OCI-LY3 (cell line): ENCODE measurements around the gene RERE.

ENCODE experiments used
- H2AFZ ChIP-seq: fragments of 200-600, 300-600 bp; shearing (Covaris generic); 2 replicates; pipeline ENCODE4 v1.6.0; 2014; ENCODE audit warnings: antibody characterized with exemption, low read depth, low read length
- H3K27ac ChIP-seq: fragments of 200-600, 300-600 bp; sonication (generic); 2 replicates; pipeline ENCODE4 v1.5.1; 2014; ENCODE audit warnings: mild to moderate bottlenecking, low read length, moderate library complexity, mixed read lengths
- H3K27me3 ChIP-seq: fragments of 200-600, 300-600 bp; sonication (generic); 2 replicates; pipeline ENCODE4 v1.6.1; 2014; ENCODE audit warnings: low read depth, low read length, mixed read lengths
- H3K36me3 ChIP-seq: fragments of 200-600, 300-600 bp; sonication (generic); replicated peaks from 2 replicates; pipeline ENCODE3; 2014; ENCODE audit warnings: low read depth, low read length, mixed read lengths
- H3K4me1 ChIP-seq: fragments of 300-600, 200-600 bp; sonication (generic); 2 replicates; pipeline ENCODE4 v1.6.1; 2014; ENCODE audit warnings: low read length, mixed read lengths
- H3K4me2 ChIP-seq: fragments of 200-600, 300-600 bp; sonication (generic); 2 replicates; pipeline ENCODE4 v1.6.1; 2014; ENCODE audit warnings: low read length, mixed read lengths
- H3K4me3 ChIP-seq: fragments of 300-600, 200-600 bp; sonication (generic); 2 replicates; pipeline ENCODE4 v1.5.1; 2014; ENCODE audit warnings: antibody characterized with exemption, mild to moderate bottlenecking, low read length, moderate library complexity
- H3K79me2 ChIP-seq: fragments of 300-600, 200-600 bp; shearing (Covaris generic); 2 replicates; pipeline ENCODE4 v1.6.1; 2014; ENCODE audit warnings: mild to moderate bottlenecking, low read length, mixed read lengths
- H3K9ac ChIP-seq: fragments of 300-600, 200-600 bp; shearing (Covaris generic); 2 replicates; pipeline ENCODE4 v1.6.0; 2014; ENCODE audit warnings: mild to moderate bottlenecking, low read length, moderate library complexity
- H3K9me3 ChIP-seq: fragments of 200-600, 300-600 bp; shearing (Covaris generic); 2 replicates; pipeline ENCODE4 v1.6.1; 2014; ENCODE audit warnings: low read length, mixed read lengths; ENCODE audit not compliant: insufficient read depth
- H4K20me1 ChIP-seq: fragments of 200-600, 300-600 bp; sonication (generic); 2 replicates; pipeline ENCODE4 v1.6.1; 2016; ENCODE audit warnings: low read length, mixed read lengths; ENCODE audit not compliant: insufficient read depth
- CTCF ChIP-seq: fragments of 200-600, 300-600 bp; sonication (generic); IDR thresholded peaks from 2 replicates; pipeline ENCODE4 v1.5.1; 2014; ENCODE audit warnings: antibody characterized with exemption, low read length, low read depth
- EZH2phosphoT487 ChIP-seq: fragments of 200-600 bp; shearing (Covaris generic); IDR thresholded peaks from 2 replicates; pipeline ENCODE4 v1.6.1; 2018; ENCODE audit warnings: antibody characterized with exemption, mixed run types, low read depth

Gene RERE

GRCh38 chr1:8552820-8553397 is 264.5 kb downstream of the RERE start:
- H3K36me3 ChIP-seq = no peaks in the 10 kb centered on the region
- TF ChIP-seq CTCF = no peak
- H4K20me1 ChIP-seq = no peaks in the 10 kb centered on the region; the same call in 1 of the 2 replicates
- no peak overlapping the region for H2AFZ ChIP-seq
- no peak overlapping the region for H3K4me3 ChIP-seq
- H3K27me3 ChIP-seq = no peaks in the 10 kb centered on the region
- H3K4me1 ChIP-seq = peaks cover 11% of the 10 kb centered on the region
- no peak overlapping the region for H3K4me2 ChIP-seq
- H3K9ac ChIP-seq = no peak overlapping the region
- no peak overlapping the region for H3K27ac ChIP-seq
- 0 out of 2 replicates have a peak, but pooled peaks cover 3% of the 10 kb centered on the region for H3K79me2 ChIP-seq
- no peaks in the 10 kb centered on the region for H3K9me3 ChIP-seq

GRCh38 chr1:8551613-8552489 is 265.6 kb downstream of the RERE start:
- Histone ChIP-seq H3K27me3 (no peaks in the 10 kb centered on the region), H4K20me1 (no peaks in the 10 kb centered on the region; the same call in 1 of the 2 replicates), H3K4me3 (no peak overlapping the region), H3K4me1 (peaks cover 11% of the 10 kb centered on the region), H3K36me3 (no peaks in the 10 kb centered on the region), H2AFZ (no peak overlapping the region), H3K79me2 (0 out of 2 replicates have a peak, but pooled peaks cover 3% of the 10 kb centered on the region), H3K27ac (no peak overlapping the region), H3K9me3 (no peaks in the 10 kb centered on the region), H3K9ac (no peak overlapping the region), H3K4me2 (no peak overlapping the region)
- no peak for TF ChIP-seq CTCF
- TF ChIP-seq EZH2phosphoT487 = no peak

- H3K4me2 ChIP-seq = no peak overlapping the region
- 0 out of 2 replicates have a peak, but pooled peaks cover 3% of the 10 kb centered on the region for H3K79me2 ChIP-seq
- H3K27ac ChIP-seq = no peak overlapping the region
- H3K4me1 ChIP-seq = peaks cover 11% of the 10 kb centered on the region
- H2AFZ ChIP-seq = no peak overlapping the region
- H3K9me3 ChIP-seq = no peaks in the 10 kb centered on the region
- H3K9ac ChIP-seq = no peak overlapping the region
- no peak overlapping the region for H3K4me3 ChIP-seq
- H3K36me3 ChIP-seq = no peaks in the 10 kb centered on the region
- no peaks in the 10 kb centered on the region; the same call in 1 of the 2 replicates for H4K20me1 ChIP-seq
- TF ChIP-seq EZH2phosphoT487 (no peak), CTCF (no peak)
- H3K27me3 ChIP-seq = no peaks in the 10 kb centered on the region
These were observed 266.4 kb downstream of the RERE start for GRCh38 chr1:8551057-8551456.

GRCh38 chr1:8547791-8548190 is 269.6 kb downstream of the RERE start:
- no peaks in the 10 kb centered on the region for H3K27me3 ChIP-seq
- H2AFZ ChIP-seq = no peak overlapping the region
- H3K27ac ChIP-seq = no peak overlapping the region
- no peak for TF ChIP-seq CTCF
- TF ChIP-seq EZH2phosphoT487 = no peak
- H3K36me3 ChIP-seq = peaks cover 5% of the 10 kb centered on the region
- no peaks in the 10 kb centered on the region for H3K9me3 ChIP-seq
- no peak overlapping the region for H3K4me2 ChIP-seq
- no peak overlapping the region for H3K4me3 ChIP-seq
- peaks cover 9% of the 10 kb centered on the region for H3K4me1 ChIP-seq
- no peaks in the 10 kb centered on the region for H3K79me2 ChIP-seq
- H4K20me1 ChIP-seq = no peaks in the 10 kb centered on the region
- no peak overlapping the region for H3K9ac ChIP-seq
